Ectodermal cell (in vitro differentiated cells): ENCODE results near the gene ASPRV1.
"Not testable (repeated sequence)": the region's sequence is repeated elsewhere in the genome, so short reads cannot be mapped to it uniquely, and the experiment has no call there.

ENCODE experiments used
- H3K27ac ChIP-seq: 2 replicates; pipeline ENCODE4 v1.7.0; 2013; ENCODE audit warnings: mild to moderate bottlenecking, low read depth, low read length; ENCODE audit not compliant: insufficient read depth, poor library complexity, severe bottlenecking
- H3K27me3 ChIP-seq: 2 replicates; pipeline ENCODE4 v1.7.0; 2013; ENCODE audit warnings: mild to moderate bottlenecking, low read length; ENCODE audit not compliant: insufficient read depth, control insufficient read depth, poor library complexity, severe bottlenecking
- H3K36me3 ChIP-seq: one replicate; pipeline ENCODE4 v1.7.0; 2013; ENCODE audit warnings: low read length; ENCODE audit not compliant: control insufficient read depth, insufficient read depth
- H3K4me1 ChIP-seq: one replicate; pipeline ENCODE4 v1.7.0; 2013; ENCODE audit warnings: low read length; ENCODE audit not compliant: control insufficient read depth, insufficient read depth
- H3K4me3 ChIP-seq: 2 replicates; pipeline ENCODE4 v1.7.0; 2013; ENCODE audit warnings: low read depth, low read length, control low read depth; ENCODE audit not compliant: insufficient read depth
- H3K9me3 ChIP-seq: 2 replicates; pipeline ENCODE4 v1.7.0; 2013; ENCODE audit warnings: mild to moderate bottlenecking, low read length, moderate library complexity; ENCODE audit not compliant: control insufficient read depth
- WGBS, 2 experiments: methylation state at CpG; one replicate each; pipeline ENCODE4 v1.1.7; 2013; ENCODE audit warnings: missing lambda C conversion rate in 2 of 2; 5-methylcytosine and 5-hydroxymethylcytosine counted together

The ASPRV1 gene

GRCh38 chr2:69950671-69951070 is 10.8 kb downstream of the ASPRV1 start:
- not testable (repeated sequence) for H3K4me1 ChIP-seq, H3K36me3 ChIP-seq, H3K4me3 ChIP-seq, H3K9me3 ChIP-seq, H3K27ac ChIP-seq, H3K27me3 ChIP-seq
- 92 to 100% methylated on average over 3 of the region's 3 CpGs for WGBS, 2 experiments

- Histone ChIP-seq H3K27me3 (no peaks in the 10 kb centered on the region), H3K27ac (no peak overlapping the region), H3K9me3 (no peaks in the 10 kb centered on the region), H3K4me1 (no peaks in the 10 kb centered on the region), H3K36me3 (no peaks in the 10 kb centered on the region), H3K4me3 (no peak overlapping the region)
- 81 to 99% methylated on average over 4 to 5 of the region's 5 CpGs for WGBS, 2 experiments
Observed at GRCh38 chr2:69950241-69950640, 11.2 kb downstream of the ASPRV1 start.

DNA sequence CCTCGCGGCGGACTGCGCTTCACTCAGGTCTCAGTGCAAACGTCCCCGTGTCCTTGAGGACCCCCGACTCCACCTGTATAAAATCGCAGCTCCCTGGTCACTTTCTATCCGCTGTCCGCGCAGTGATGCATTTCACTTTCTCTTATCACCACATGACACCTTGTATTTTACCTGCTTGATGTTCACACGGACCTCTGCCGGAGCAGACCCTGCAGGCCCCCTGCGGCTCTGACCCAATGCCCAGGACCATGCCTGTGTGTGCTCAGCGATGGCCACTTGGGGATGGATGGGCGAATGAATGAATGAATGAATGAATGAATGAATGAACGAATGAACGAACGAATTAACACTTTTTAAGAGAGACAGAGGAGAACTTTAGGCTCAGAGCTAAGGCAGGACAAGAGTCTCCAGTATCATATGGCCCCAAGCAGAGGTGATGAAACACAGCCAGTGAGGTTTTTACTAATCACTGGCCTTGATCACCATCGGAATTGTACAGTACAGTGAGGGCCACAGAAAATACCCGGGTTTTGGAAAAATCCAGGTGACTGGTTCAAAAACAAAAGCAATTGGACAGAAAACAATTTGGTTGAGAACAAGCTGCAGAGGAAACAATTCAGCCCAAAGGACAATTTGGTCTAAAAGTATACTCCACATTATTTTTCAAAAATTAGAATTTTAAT is 12.3 kb downstream of the ASPRV1 start:
- no peaks in the 10 kb centered on the region for H3K27me3 ChIP-seq
- H3K4me3 ChIP-seq, result no peak overlapping the region
- 92% methylated on average over 21 of the region's 21 CpGs for WGBS, 2 experiments
- H3K9me3 ChIP-seq, result no peaks in the 10 kb centered on the region
- no peaks in the 10 kb centered on the region for H3K36me3 ChIP-seq
- H3K27ac ChIP-seq, result no peak overlapping the region
- no peaks in the 10 kb centered on the region for H3K4me1 ChIP-seq

- Histone ChIP-seq H3K4me3 (no peak overlapping the region), H3K27ac (no peak overlapping the region)
Observed at GRCh38 chr2:69948032-69948962, 13.1 kb downstream of the ASPRV1 start.

GRCh38 chr2:69947325-69947931 is 14.0 kb downstream of the ASPRV1 start:
- Histone ChIP-seq H3K27ac (no peak overlapping the region), H3K9me3 (no peaks in the 10 kb centered on the region), H3K36me3 (no peaks in the 10 kb centered on the region), H3K4me3 (no peak overlapping the region), H3K27me3 (no peaks in the 10 kb centered on the region), H3K4me1 (peaks cover 6% of the 10 kb centered on the region)
- WGBS, 2 experiments, result 95 to 98% methylated on average over 4 of the region's 4 CpGs

More at GRCh38 chr2:69948032-69948962, 13.1 kb downstream of the ASPRV1 start:
- H3K27me3 ChIP-seq, result no peaks in the 10 kb centered on the region
- H3K9me3 ChIP-seq, result no peaks in the 10 kb centered on the region
- H3K36me3 ChIP-seq, result no peaks in the 10 kb centered on the region
- H3K4me1 ChIP-seq, result peaks cover 2% of the 10 kb centered on the region
- WGBS, 2 experiments, result 78 to 82% methylated on average over 35 of the region's 35 CpGs

- no peaks in the 10 kb centered on the region for H3K9me3 ChIP-seq
- H3K4me1 ChIP-seq, result peaks cover 6% of the 10 kb centered on the region
- no peak overlapping the region for H3K4me3 ChIP-seq
- H3K27ac ChIP-seq, result no peak overlapping the region
- no peaks in the 10 kb centered on the region for H3K36me3 ChIP-seq
- no peaks in the 10 kb centered on the region for H3K27me3 ChIP-seq
- 92 to 95% methylated on average over 13 of the region's 13 CpGs for WGBS, 2 experiments
Observed at GRCh38 chr2:69946351-69947324, 14.8 kb downstream of the ASPRV1 start.

DNA sequence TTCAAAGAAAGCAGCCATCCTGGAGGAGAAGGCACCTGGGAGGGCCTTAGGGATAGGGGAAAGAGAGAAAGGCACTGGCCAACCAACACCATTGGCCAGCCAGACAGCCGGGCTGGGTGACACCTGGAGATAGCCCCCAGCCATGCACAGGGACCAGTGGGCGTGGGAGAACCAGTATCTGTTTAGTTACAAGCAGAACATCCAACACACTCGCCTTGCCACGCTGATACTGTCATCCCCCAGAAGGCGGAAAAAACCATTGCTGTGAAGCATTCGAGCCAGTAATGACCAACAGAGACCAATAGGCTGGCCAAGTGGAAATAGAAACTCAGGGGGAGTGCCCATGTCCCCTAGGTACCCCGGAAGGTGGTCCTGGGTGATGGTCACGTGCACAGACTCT is 15.5 kb downstream of the ASPRV1 start:
- Histone ChIP-seq H3K27me3 (no peaks in the 10 kb centered on the region), H3K27ac (no peak overlapping the region), H3K4me3 (no peak overlapping the region), H3K36me3 (no peaks in the 10 kb centered on the region), H3K4me1 (peaks cover 10% of the 10 kb centered on the region), H3K9me3 (no peaks in the 10 kb centered on the region)
- 87 to 94% methylated on average over 8 of the region's 8 CpGs for WGBS, 2 experiments

DNA sequence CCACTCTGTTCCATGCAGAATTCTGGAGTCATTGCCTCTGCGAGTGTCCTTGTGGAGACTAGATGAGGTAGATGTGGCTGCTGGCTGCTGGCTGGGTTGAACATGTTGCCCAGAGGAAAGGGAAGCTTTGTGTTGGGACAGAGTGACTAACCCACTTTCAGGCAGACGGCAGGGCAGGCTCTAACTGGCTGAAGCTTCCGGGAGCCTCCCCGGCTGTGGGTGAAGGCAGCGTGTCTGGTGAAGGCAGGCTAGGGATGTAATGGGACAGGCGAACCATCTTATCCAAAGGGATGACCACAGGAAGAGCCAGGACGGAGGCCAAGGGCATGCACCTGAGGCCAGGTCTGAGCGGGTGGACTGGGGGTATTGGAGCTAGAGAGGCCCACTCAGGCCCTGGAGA is 16.0 kb downstream of the ASPRV1 start:
- Histone ChIP-seq H3K4me3 (no peak overlapping the region), H3K36me3 (no peaks in the 10 kb centered on the region), H3K4me1 (peaks cover 15% of the 10 kb centered on the region), H3K27ac (no peak overlapping the region), H3K9me3 (no peaks in the 10 kb centered on the region), H3K27me3 (no peaks in the 10 kb centered on the region)
- WGBS, 2 experiments, result 94% methylated on average over 8 of the region's 8 CpGs

GRCh38 chr2:69944756-69945155 is 16.7 kb downstream of the ASPRV1 start:
- no peaks in the 10 kb centered on the region for H3K36me3 ChIP-seq
- no peak overlapping the region for H3K4me3 ChIP-seq
- H3K27me3 ChIP-seq, result no peaks in the 10 kb centered on the region
- H3K27ac ChIP-seq, result no peak overlapping the region
- H3K9me3 ChIP-seq, result no peaks in the 10 kb centered on the region
- WGBS, 2 experiments, result 94 to 96% methylated on average over 7 of the region's 7 CpGs
- H3K4me1 ChIP-seq, result peaks cover 21% of the 10 kb centered on the region
